A204.1 (cell line): ENCODE results near the gene MAST2.
"Not testable (repeated sequence)": the region's sequence is repeated elsewhere in the genome, so short reads cannot be mapped to it uniquely, and the experiment has no call there.

Experiments used
- FAIRE-seq: peaks from 2 replicates; lab custom pipeline; 2012; peaks lifted over from hg19 to GRCh38; lab: Jason Lieb, UNC

MAST2 gene

GRCh38 chr1:45859221-45859620 lies 55.8 kb downstream of the MAST2 start:
- no peak for FAIRE-seq

- no peak for FAIRE-seq
Observed at GRCh38 chr1:45862008-45862407, 58.6 kb downstream of the MAST2 start.

GRCh38 chr1:45863218-45863617 lies 59.8 kb downstream of the MAST2 start:
- FAIRE-seq: no peak

- FAIRE-seq: no peak
Observed at GRCh38 chr1:45864167-45865106, 61.0 kb downstream of the MAST2 start.

- FAIRE-seq: no peak
Observed at GRCh38 chr1:45867697-45868348, 64.4 kb downstream of the MAST2 start.

- no peak for FAIRE-seq
Observed at GRCh38 chr1:45868861-45869260, 65.4 kb downstream of the MAST2 start.

GRCh38 chr1:45870500-45870899 lies 67.1 kb downstream of the MAST2 start:
- no peak for FAIRE-seq

- FAIRE-seq: not testable (repeated sequence)
Observed at GRCh38 chr1:45872173-45872801, 68.9 kb downstream of the MAST2 start.

- FAIRE-seq: no peak
Observed at GRCh38 chr1:45876000-45876617, 72.7 kb downstream of the MAST2 start.

- no peak for FAIRE-seq
Observed at GRCh38 chr1:45877264-45877663, 73.9 kb downstream of the MAST2 start.

- no peak for FAIRE-seq
Observed at GRCh38 chr1:45879885-45880598, 76.6 kb downstream of the MAST2 start.

- FAIRE-seq: no peak
Observed at GRCh38 chr1:45880930-45881329, 77.5 kb downstream of the MAST2 start.

- FAIRE-seq: no peak
Observed at GRCh38 chr1:45883658-45884057, 80.2 kb downstream of the MAST2 start.

GRCh38 chr1:45884700-45885099 lies 81.3 kb downstream of the MAST2 start:
- no peak for FAIRE-seq

GRCh38 chr1:45886229-45886628 lies 82.8 kb downstream of the MAST2 start:
- FAIRE-seq: no peak

- no peak for FAIRE-seq
Observed at GRCh38 chr1:45887156-45887842, 83.9 kb downstream of the MAST2 start.

- FAIRE-seq: no peak
Observed at GRCh38 chr1:45890078-45890477, 86.7 kb downstream of the MAST2 start.

GRCh38 chr1:45891087-45891486 lies 87.7 kb downstream of the MAST2 start:
- FAIRE-seq: no peak

- peak; percentile 94 for FAIRE-seq
Observed at GRCh38 chr1:45892068-45892785, 88.8 kb downstream of the MAST2 start.

GRCh38 chr1:45894331-45894730 lies 90.9 kb downstream of the MAST2 start:
- FAIRE-seq: no peak

GRCh38 chr1:45894921-45895320 lies 91.5 kb downstream of the MAST2 start:
- no peak for FAIRE-seq
